GM20000 (cell line): ENCODE measurements around the gene FAM50A.

Experiments
- DNase-seq: peaks from one replicate; pipeline ENCODE4 v3.0.0; 2012; ENCODE audit warnings: low spot score
- TF ChIP-seq, protein P1 (sequence below): IDR thresholded peaks from 2 replicates; pipeline ENCODE4 v1.5.1; 2012; ENCODE audit warnings: mild to moderate bottlenecking, control low read depth; ENCODE audit errors: extremely low read depth, missing control alignments

FAM50A gene

DNA sequence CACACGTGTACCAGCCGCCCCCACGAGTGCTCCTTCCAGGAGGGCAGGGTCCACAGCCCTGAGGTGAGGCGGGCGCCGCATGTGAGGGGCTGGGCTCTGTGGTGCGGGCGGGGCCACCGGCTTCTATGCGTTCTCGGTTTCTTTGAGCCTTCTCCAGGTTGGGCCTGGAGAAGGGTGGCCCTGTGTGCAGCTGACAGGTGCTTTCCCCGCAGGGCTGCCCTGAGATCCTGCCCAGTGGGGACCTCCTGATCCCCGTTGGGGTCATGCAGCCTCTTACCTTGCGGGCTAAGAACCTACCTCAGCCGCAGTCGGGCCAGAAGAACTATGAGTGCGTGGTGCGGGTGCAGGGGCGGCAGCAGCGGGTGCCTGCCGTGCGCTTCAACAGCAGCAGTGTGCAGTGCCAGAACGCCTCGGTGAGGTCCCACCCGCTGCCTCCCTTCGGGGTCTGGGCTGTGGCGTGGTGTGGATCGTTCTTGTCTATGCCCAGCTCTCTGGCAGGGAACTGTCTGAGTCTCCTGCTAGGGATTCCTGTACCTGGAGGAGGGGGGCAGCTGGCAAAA lies 20.9 kb downstream of the FAM50A start:
- DNase-seq = no peak
- TF ChIP-seq, protein P1, sequence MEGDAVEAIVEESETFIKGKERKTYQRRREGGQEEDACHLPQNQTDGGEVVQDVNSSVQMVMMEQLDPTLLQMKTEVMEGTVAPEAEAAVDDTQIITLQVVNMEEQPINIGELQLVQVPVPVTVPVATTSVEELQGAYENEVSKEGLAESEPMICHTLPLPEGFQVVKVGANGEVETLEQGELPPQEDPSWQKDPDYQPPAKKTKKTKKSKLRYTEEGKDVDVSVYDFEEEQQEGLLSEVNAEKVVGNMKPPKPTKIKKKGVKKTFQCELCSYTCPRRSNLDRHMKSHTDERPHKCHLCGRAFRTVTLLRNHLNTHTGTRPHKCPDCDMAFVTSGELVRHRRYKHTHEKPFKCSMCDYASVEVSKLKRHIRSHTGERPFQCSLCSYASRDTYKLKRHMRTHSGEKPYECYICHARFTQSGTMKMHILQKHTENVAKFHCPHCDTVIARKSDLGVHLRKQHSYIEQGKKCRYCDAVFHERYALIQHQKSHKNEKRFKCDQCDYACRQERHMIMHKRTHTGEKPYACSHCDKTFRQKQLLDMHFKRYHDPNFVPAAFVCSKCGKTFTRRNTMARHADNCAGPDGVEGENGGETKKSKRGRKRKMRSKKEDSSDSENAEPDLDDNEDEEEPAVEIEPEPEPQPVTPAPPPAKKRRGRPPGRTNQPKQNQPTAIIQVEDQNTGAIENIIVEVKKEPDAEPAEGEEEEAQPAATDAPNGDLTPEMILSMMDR = no peak

DNA sequence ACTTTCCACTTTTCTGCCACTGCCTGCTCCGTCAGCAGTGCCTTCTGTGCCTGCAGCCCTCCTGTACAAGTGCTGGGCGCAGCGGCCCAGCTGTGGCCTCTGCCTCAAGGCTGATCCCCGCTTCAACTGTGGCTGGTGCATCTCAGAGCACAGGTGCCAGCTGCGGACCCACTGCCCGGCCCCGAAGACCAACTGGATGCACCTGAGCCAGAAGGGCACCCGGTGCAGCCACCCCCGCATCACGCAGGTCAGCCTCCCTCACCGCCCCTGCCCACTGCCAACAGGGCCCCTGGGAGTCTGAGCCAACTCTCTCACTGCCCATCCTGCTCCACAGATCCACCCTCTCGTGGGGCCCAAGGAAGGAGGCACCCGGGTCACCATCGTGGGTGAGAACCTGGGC lies 21.7 kb downstream of the FAM50A start:
- TF ChIP-seq, protein P1 = no peak
- DNase-seq = no peak

DNA sequence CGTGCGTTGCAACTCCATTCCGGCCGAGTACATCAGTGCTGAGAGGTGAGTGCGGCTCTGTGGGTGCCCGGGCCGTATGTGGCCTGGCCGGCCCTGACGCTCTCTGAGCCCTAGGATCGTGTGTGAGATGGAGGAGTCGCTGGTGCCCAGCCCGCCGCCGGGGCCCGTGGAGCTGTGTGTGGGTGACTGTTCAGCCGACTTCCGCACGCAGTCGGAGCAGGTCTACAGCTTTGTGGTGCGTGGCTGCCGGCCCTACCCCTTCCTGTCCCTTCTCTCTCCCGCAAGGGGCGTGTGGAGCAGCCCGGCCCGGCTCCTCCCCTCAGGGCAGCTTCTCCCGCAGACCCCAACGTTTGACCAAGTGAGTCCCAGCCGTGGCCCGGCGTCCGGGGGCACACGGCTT lies 22.1 kb downstream of the FAM50A start:
- TF ChIP-seq, protein P1 = no peak
- no peak for DNase-seq

DNA sequence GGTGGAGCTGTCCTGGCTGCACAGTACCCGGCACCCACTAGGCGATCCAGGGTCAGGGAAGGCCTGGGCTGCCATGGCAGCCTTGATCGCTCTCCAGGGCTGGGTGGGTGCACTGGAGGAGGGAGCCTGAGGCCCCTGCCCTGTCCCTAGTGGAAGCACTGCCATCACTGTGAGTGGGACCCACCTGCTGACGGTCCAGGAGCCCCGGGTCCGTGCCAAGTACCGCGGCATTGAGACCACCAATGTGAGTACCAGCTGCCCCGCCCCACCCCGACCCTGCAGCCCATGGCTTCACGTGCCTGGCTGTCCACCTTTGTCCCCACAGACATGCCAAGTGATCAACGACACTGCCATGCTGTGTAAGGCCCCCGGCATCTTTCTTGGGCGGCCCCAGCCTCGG lies 23.0 kb downstream of the FAM50A start:
- no peak for DNase-seq

DNA sequence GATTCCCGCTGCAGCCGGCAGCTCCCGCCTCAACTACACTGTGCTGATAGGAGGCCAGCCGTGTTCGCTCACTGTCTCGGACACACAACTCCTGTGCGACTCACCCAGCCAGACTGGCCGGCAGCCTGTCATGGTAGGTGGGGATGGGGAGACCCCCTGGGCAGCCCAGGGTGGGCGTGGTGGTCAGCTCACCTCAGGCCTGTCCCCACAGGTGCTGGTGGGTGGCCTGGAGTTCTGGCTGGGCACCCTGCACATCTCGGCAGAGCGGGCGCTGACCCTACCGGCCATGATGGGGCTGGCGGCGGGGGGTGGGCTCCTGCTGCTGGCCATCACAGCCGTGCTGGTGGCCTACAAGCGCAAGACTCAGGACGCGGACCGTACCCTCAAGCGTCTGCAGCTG lies 23.6 kb downstream of the FAM50A start:
- DNase-seq = no peak

More for the DNA sequence above, 23.0 kb downstream of the FAM50A start:
- TF ChIP-seq, protein P1 = no peak

DNA sequence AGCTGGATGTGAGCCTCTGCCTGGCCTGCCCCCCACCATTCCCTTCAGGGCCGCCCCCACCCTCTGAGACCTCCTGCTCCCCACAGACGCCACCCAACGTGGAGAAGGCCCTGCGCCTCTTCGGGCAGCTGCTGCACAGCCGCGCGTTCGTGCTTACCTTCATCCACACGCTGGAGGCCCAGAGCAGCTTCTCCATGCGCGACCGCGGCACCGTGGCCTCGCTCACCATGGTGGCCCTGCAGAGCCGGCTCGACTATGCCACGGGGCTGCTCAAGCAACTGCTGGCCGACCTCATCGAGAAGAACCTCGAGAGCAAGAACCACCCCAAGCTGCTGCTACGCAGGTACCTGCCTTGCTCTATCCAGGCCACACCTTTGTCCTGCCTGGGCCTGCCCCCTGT lies 24.3 kb downstream of the FAM50A start:
- DNase-seq = no peak
- TF ChIP-seq, protein P1 = no peak

More for the DNA sequence above, 23.6 kb downstream of the FAM50A start:
- TF ChIP-seq, protein P1 = no peak

DNA sequence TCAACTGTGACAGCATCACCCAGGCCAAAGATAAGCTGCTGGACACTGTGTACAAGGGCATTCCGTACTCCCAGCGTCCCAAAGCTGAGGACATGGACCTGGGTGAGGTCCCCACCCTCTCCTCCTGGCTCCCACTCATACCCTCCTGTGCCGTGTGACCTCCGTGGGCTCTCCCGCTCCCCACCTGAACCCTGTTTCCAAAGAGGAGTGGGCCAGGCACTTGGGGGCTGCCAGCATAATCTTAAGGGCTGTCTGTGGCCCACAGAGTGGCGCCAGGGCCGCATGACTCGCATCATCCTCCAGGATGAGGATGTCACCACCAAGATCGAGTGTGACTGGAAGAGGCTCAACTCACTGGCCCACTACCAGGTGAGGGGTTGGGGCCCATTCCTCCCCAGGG lies 25.2 kb downstream of the FAM50A start:
- TF ChIP-seq, protein P1 = no peak
- DNase-seq = no peak

DNA sequence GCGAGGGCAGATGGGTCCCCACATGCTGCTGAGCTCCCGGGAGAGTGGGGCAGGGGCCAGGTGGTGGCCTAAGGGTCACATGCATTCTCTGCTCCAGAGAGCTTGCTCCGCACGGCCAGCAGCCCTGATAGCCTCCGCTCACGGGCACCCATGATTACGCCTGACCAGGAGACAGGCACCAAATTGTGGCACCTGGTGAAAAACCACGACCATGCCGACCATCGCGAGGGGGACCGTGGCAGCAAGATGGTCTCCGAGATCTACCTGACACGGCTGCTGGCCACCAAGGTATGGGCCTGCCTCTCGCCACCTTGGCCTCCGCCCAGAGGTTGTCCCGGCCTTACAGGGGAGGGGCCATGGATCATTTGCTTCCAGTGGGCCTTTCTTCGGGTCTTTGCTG lies 25.9 kb downstream of the FAM50A start:
- TF ChIP-seq, protein P1 = no peak
- DNase-seq = no peak
